ENCODE data around the gene RNASEH1.

DNA sequence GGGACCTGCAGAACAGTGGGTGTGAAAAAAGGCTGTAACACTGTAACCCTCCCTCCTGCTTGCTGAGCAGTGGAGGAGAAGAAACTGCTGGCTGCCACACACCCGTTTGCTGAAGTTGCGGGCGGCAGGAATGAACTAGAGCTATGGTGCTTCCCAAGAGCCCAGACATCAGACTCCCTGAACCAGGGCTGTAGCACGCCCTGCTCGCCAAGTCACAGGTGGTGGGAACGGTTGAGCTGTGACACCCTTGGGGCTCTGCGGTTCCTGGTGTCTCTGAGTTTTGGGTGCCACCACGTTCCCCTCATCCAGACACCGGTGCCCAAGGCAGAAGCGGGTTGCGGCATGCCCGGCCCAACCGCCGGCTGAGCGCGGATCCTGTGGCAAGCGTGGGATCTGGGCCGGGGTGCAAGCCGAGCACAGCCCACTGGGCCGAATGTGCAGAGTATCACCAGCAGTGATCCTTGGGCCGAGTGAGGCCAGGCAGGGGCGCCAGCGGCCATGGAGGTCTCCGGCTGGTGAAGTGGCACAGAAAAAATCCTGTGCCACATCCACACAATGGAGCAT lies 23.8 kb downstream of the RNASEH1 start:
- TF ChIP-seq, protein P1, sequence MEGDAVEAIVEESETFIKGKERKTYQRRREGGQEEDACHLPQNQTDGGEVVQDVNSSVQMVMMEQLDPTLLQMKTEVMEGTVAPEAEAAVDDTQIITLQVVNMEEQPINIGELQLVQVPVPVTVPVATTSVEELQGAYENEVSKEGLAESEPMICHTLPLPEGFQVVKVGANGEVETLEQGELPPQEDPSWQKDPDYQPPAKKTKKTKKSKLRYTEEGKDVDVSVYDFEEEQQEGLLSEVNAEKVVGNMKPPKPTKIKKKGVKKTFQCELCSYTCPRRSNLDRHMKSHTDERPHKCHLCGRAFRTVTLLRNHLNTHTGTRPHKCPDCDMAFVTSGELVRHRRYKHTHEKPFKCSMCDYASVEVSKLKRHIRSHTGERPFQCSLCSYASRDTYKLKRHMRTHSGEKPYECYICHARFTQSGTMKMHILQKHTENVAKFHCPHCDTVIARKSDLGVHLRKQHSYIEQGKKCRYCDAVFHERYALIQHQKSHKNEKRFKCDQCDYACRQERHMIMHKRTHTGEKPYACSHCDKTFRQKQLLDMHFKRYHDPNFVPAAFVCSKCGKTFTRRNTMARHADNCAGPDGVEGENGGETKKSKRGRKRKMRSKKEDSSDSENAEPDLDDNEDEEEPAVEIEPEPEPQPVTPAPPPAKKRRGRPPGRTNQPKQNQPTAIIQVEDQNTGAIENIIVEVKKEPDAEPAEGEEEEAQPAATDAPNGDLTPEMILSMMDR (conservative IDR thresholded peaks at IDR 0.05; ENCODE audit: low read depth, low read length): no peak
- no peak for TF ChIP-seq POLR2A (IDR thresholded peaks at IDR 0.05; ENCODE audit: low read depth, low read length)
- TF ChIP-seq RAD21 (IDR thresholded peaks at IDR 0.05; ENCODE audit: low read length): no peak
- TF ChIP-seq RFX5 (IDR thresholded peaks at IDR 0.05; ENCODE audit: low read depth, low read length): no peak
- TF ChIP-seq NFE2L2 (IDR thresholded peaks at IDR 0.05; ENCODE audit: low read depth, low read length): no peak
- TF ChIP-seq FOS (IDR thresholded peaks at IDR 0.05; ENCODE audit: low read depth, low read length): no peak
- no peak for TF ChIP-seq MXI1 (IDR thresholded peaks at IDR 0.05; ENCODE audit: borderline replicate concordance, low read depth, low read length)
- TF ChIP-seq BHLHE40 (IDR thresholded peaks at IDR 0.05; ENCODE audit: low read depth, low read length): no peak
- TF ChIP-seq CEBPB (IDR thresholded peaks at IDR 0.05; ENCODE audit: low read depth, low read length): no peak
